GM21381 (cell line): ENCODE data around the gene CCDC88C.
"Not testable (repeated sequence)": the region's sequence is repeated elsewhere in the genome, so short reads cannot be mapped to it uniquely, and the experiment has no call there.

Source experiments
- ATAC-seq: cut with Tn5 transposase; IDR thresholded peaks from one replicate; pipeline ENCODE4 v1.9.1; 2021; ENCODE audit warnings: mild to moderate bottlenecking, moderate library complexity; ENCODE audit not compliant: unreplicated experiment

The CCDC88C gene

GRCh38 chr14:91418387-91419043 lies 895 bp upstream of the CCDC88C start:
- peak; percentile 22 for ATAC-seq

DNA sequence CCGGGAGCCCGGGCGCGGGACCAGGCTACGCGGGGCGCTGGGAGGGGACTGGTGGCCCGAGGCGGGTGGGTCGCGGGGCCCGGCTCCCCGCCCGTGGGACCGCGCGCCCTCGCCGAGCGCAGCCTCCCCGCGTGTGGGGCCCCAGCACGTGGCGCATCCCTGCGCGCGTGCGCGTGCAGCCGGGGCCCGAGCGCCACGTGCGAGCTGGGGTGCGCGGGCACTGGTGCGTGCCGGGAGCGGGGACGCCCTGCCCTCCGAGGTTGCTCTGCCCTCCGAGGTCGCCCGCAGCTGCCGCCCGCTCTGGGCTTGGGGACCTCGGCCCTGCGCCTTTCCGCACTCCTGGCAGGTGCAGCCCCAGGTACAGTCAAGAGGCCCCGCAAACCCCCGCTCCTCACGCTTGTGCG lies 365 bp upstream of the CCDC88C start:
- ATAC-seq = peak; percentile 35

GRCh38 chr14:91416744-91417119 lies 888 bp downstream of the CCDC88C start:
- no peak for ATAC-seq

DNA sequence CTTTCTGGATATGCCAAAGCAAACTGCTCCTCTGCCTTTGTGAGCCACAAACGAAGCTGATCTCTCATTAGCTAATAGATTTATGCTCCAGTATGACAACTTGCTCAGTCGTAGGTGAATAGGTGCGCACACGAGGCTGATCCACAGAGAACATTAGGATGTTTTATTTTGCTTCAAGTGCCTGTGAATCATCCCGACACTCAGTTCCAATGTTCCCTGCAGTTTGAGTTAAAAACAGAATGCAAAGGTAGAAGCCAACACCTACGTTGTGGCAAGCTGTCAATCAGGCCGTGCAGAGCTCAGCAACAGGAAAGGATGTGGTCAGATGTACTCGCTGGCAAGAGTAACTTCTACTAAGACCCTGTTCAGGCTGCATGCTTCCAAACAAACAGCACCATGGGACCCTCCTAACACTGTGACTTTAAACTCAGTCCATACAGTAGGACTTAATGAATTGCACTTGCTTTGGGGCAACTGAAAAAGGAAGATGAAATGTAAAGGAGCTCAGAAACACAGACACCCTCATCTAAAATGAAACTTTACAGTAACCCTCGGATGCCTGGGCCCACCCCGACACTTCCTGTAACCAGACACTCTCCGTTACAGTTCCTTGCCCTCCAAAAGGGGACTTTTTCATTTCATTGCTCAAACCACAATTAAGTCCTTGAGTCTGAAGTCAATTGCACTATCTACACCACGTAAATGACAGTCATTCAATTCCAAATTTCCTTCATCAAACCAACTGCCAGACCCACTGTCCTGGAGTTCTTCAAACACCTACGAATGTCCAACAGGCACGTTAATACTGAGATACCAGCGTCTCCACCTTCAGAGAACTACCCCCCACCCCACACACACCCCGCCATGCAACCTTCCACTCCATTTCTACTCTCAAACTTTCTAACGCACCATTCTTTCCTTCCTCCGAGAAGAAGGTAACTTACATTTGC lies 1.6 kb downstream of the CCDC88C start:
- peak; percentile 44 for ATAC-seq

GRCh38 chr14:91414475-91414833 lies 3.2 kb downstream of the CCDC88C start:
- ATAC-seq = no peak

DNA sequence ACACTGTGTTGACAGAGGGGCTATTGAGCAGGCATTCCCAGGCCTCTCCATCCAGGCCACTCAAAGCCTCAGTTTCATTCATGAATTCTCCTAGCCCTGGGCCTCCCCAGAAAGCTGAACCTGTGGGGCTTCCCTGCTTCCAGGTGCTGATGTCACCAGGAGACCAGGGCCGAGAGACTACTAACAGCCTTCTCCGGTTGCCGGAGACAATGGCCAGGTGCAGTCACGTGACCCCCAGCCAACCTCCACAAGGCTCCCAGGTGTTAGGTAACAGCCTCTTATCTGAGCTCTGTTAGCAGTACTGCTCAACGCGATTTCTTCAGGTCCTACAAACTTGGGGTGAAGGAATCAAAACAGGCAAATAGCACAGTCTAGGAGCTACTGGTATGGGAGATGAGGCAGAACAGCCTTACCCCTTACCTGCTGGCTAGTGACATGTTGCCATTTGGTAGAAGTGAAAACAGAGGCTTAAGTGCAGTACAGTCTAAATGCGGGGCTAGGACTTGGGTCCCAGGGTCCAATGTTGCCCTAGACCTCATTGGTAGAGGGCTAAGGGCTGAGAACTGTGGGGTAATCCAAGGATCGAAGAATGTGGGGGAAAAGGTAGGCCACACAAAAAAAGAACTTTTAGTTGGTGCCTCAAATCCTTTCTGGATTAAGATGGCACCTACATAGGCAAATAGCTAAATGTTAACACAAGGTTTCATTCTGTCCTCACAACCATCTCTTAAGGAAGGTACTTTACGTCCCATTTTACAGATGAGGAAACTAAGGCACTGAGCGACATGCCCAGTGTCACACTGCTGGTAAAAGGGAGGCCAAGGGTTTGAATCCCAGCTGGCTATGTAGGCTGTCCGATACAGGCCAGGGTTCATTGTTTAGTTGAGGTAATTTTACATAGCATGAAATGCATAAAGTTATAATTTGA lies 3.8 kb downstream of the CCDC88C start:
- ATAC-seq = no peak

GRCh38 chr14:91412939-91413338 lies 4.7 kb downstream of the CCDC88C start:
- no peak for ATAC-seq

DNA sequence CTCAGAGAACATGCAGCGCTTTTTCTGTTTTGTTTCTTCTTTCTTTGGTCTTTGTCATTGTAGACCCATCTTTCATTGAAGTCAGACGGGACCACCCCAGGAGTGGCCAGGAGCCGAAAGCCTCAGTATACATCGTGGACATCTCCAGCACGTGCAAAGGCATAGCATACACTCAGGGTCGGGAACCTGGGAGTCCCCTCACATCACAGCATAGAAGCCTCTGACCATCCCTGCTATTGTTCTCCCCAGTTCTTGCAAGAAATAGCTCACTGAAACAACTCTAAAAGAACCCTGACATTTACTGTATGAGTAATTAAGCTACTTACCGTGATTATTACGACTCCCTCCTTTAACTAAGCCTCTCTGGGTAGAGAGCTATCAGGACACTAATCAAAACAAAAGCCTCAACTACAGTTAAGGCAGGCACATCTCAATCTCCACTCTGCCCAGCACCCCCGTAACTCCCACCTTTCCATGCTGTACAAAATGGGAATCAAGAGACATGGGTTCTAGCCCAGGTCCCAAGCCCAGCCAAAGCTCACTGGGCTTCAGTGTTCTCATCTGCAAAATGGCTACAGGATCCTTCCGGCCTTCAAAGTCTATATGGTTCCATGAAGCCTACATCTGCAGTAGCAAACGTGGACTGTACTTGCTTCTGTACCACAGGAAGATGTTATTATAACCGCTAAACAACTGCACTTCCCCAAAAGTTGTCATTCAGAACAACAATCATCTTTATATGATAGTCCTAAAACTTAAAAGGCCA lies 6.7 kb downstream of the CCDC88C start:
- ATAC-seq = no peak

DNA sequence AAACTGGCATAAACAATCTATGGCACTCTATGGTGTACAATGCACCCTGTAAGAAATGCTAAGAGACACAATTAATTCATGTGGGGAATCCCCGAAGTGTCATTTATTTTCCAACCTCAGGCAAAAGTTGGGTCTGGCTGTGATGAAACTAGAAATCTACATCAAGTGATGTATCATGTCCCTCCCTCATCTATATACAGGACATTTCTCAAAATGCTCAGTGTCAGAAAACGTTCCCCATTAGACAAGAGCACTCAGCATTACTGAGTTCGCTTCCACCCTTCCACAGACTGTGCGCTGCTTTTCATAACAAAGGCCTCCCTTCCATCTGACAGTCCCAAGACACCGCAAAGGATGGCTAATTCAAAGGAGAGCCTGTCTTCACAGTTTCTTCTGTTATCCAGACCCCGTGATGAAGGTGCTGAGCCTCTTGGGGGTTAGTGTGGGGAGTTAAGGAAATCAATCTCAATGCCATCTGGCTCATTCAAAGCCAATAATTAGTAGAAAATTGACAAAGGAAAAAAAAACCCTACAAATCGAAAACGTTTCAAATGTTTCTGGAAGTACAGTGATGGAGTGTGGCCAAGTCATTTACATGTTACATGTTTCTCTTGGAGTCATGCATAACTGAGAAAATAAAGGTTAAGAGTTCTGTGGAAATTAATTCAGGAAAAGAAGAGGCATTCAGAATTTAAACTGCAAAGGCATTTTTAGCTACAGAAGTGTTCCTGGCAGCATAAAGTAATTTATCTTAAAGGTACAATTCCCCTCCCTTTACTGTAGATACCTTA lies 7.5 kb downstream of the CCDC88C start:
- ATAC-seq = no peak

GRCh38 chr14:91409240-91409639 lies 8.4 kb downstream of the CCDC88C start:
- ATAC-seq = not testable (repeated sequence)

GRCh38 chr14:91406982-91407381 lies 10.6 kb downstream of the CCDC88C start:
- ATAC-seq = no peak

- ATAC-seq = no peak
These were observed 11.2 kb downstream of the CCDC88C start for GRCh38 chr14:91406451-91406850.

- no peak for ATAC-seq
These were observed 11.7 kb downstream of the CCDC88C start for GRCh38 chr14:91405724-91406435.

DNA sequence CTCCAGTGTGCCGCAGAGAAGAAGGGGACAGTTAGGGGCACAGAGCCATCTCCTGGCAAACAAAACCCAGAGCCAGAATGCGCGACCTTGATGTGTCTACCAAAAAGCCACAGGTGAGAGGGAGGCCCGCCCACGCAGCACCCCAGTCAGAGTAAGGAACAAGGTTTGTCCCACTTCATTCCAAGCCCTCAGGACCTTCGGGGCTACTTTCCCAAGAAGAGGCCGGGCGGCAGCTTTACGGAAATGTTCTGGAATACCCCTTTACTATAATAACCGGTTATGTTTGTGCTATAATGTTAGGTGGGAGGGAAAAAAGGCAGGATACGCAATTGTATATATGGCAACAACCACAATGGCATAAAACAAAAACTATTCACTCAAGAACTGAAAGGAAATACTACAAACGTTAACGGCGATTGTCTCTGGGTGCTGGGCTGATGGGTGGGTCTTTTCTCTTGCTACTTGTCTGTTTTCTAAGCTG lies 12.3 kb downstream of the CCDC88C start:
- no peak for ATAC-seq

DNA sequence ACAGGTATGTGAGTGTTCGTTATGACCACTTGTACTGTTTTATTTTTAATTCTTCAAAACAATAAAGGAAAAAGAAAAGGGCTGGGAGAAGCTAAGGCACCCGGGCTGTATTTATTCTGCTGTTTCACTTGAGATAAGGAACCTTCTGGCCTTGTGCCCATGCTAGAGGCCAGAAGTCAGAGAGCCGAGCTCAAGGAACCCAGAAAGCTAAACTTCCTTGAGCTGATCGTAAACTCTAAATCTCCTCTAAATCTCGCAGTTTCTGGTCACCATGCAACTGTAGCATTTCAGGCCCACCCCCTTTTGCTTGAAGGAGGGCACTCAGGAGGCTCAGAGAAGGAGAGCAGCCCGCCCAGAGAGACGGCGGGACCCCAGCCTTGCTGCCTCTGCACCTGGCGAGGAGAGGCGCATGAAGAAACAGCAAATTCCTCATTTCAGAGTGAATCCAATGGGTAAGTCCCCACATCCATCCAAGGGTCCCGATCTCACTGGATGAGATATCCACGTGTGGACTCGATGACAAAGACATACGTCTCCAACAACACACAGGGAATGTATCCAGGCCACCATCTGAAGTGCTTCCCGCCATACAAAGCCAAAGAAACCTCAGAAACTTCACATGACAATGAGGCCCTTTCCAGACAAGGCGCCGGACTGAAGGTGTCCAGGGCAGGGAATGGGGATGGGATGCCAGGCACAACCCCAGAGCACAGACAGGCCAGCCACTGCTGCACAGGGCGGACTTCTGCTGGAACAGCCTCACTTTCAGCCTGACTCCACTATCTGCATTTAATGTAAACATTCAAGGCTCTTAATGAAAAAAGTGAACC lies 14.6 kb downstream of the CCDC88C start:
- no peak for ATAC-seq

- no peak for ATAC-seq
These were observed 15.3 kb downstream of the CCDC88C start for GRCh38 chr14:91402348-91402747.

DNA sequence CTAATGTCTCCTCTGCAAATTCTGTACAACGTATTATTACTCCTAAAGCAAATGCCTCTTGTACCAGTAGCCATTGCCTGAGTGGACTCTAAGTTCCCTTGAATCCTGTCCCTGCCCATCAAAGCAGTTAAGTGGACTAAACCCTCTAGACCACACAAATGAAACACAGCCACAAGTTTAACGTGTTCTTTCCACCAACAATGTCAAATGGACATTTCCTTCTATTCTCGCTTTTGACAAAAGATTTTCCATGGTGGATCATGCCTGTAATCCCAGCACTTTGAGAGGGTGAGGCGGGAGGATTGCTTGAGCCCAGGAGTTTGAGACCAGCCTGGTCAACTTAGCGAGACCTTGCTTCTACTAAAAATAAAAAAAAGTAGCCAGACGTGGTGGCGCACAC lies 15.9 kb downstream of the CCDC88C start:
- no peak for ATAC-seq

GRCh38 chr14:91400696-91401095 lies 16.9 kb downstream of the CCDC88C start:
- no peak for ATAC-seq
